Vagina (tissue), 2 donors: ENCODE measurements around the gene GLDC.

ENCODE experiments used
- POLR2AphosphoS5 ChIP-seq, 2 donors: sonication (generic); formaldehyde crosslinking; IDR thresholded peaks; one replicate each; pipeline ENCODE4 v1.9.0; 2017; ENCODE audit warnings: antibody characterized with exemption in 2 of 2, mild to moderate bottlenecking in 2 of 2, low read depth in 1 of 2; ENCODE audit not compliant: insufficient read depth in 1 of 2
- TF ChIP-seq, protein P1 (sequence below), 3 experiments: fragments of 450-650 bp in 2 of 3; fragments of 200-600 bp in 1 of 3; sonication (generic) in 1 of 3; IDR thresholded peaks; one replicate each; pipeline ENCODE4 v1.5.1; 2017 to 2019; ENCODE audit warnings: antibody characterized with exemption in 3 of 3, mild to moderate bottlenecking in 2 of 3, moderate library complexity in 2 of 3

DNA sequence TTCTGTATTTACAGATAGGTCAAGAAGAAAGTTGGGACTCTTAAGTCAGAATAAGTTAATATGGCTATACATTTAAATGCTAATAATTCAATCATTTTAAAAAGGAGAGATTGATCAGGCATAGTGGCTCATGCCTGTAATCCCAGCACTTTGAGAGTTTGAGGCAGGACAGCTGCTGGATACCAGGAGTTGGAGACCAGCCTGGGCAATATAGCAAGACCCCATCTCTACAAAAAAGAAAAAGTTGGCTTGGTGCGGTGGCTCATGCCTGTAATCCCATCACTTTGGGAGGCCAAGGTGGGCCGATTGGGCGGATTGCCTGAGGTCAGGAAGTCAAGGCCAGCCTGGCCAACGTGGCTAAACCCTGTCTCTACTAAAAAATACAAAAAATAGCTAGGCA, 15.0 kb upstream of the GLDC start:
- no peak for TF ChIP-seq POLR2AphosphoS5 (IDR thresholded peaks at IDR 0.05; ENCODE audit: insufficient read depth in 1 of 2, low read depth in 1 of 2)
- TF ChIP-seq, protein P1, sequence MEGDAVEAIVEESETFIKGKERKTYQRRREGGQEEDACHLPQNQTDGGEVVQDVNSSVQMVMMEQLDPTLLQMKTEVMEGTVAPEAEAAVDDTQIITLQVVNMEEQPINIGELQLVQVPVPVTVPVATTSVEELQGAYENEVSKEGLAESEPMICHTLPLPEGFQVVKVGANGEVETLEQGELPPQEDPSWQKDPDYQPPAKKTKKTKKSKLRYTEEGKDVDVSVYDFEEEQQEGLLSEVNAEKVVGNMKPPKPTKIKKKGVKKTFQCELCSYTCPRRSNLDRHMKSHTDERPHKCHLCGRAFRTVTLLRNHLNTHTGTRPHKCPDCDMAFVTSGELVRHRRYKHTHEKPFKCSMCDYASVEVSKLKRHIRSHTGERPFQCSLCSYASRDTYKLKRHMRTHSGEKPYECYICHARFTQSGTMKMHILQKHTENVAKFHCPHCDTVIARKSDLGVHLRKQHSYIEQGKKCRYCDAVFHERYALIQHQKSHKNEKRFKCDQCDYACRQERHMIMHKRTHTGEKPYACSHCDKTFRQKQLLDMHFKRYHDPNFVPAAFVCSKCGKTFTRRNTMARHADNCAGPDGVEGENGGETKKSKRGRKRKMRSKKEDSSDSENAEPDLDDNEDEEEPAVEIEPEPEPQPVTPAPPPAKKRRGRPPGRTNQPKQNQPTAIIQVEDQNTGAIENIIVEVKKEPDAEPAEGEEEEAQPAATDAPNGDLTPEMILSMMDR (IDR thresholded peaks at IDR 0.05): no peak
